NCI-H82 treated with DMSO at 0.1 percent for 48 hours (cell line): ENCODE measurements around the gene SLC6A3.
"Not testable (repeated sequence)": the region's sequence is repeated elsewhere in the genome, so short reads cannot be mapped to it uniquely, and the experiment has no call there.

Experiments used
- DNase-seq: peaks from one replicate; lab custom pipeline; 2025; ENCODE audit not compliant: unreplicated experiment; lab: John Stamatoyannopoulos, UW

Gene SLC6A3

GRCh38 chr5:1465117-1465516 lies 19.9 kb upstream of the SLC6A3 start:
- no peak for DNase-seq

GRCh38 chr5:1464511-1464910 lies 19.3 kb upstream of the SLC6A3 start:
- no peak for DNase-seq

- DNase-seq: no peak
Measured at GRCh38 chr5:1464096-1464446, 18.8 kb upstream of the SLC6A3 start.

DNA sequence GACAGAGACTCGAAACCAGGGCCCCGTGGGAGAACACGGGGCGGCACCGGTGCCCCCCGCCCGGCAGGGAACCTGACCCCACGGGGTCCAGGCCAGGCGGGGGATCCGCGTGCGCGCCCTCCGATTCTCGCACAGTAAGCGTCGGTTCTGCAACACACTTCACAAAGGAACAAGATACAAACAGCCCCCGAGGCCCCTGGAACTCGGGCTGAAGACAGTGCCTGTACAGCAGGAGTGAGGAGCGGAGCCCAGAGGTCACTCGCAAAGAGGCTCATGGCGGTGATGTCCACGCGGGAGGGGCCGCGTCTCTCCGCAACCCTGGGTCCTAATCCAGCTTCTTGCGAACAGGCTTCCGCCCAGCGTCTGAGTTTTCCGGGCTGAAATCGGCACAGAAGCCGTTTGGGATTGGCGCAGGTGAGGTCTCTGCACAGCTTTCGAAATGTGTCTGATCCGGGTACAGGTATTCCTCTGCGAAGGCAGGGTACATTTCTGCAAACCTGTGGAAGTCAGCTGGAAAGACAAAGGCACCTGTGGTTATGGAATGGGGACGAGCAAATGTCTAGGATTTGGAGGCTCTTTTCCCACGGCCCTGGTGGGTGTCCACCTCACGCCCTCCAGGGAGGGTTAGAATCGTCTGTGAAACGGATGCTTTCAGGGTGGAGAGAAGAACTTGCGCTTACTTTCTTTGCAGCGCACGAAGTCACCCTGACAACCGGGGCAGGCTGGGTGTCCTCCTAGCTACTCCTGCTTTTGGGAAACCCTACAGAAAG lies 18.3 kb upstream of the SLC6A3 start:
- no peak for DNase-seq

GRCh38 chr5:1462358-1462757 lies 17.1 kb upstream of the SLC6A3 start:
- DNase-seq: no peak

DNA sequence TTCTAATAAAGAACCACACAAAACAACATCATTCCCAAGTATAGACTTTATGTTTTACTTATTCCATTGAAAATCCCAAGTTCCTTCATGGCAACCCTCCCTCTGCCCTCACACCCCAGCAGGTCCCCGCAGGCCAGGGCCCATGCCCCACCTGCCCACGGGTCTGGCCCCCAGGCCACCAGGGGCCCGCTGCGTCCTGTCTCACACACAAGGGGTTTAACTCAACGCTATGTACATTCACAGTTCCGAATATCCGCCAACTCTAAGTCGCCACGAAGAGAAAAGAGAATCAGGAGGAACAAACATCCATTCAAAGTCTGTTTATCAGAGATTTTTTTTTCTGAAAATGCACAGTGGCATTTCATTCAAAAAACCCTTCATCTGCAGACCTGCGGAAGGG lies 16.2 kb upstream of the SLC6A3 start:
- DNase-seq: no peak

GRCh38 chr5:1460054-1460682 lies 14.9 kb upstream of the SLC6A3 start:
- no peak for DNase-seq

- not testable (repeated sequence) for DNase-seq
Measured at GRCh38 chr5:1459435-1459834, 14.2 kb upstream of the SLC6A3 start.

GRCh38 chr5:1456110-1456881 lies 11.1 kb upstream of the SLC6A3 start:
- DNase-seq: not testable (repeated sequence)

- DNase-seq: no peak
Measured at GRCh38 chr5:1453613-1454012, 8.4 kb upstream of the SLC6A3 start.

DNA sequence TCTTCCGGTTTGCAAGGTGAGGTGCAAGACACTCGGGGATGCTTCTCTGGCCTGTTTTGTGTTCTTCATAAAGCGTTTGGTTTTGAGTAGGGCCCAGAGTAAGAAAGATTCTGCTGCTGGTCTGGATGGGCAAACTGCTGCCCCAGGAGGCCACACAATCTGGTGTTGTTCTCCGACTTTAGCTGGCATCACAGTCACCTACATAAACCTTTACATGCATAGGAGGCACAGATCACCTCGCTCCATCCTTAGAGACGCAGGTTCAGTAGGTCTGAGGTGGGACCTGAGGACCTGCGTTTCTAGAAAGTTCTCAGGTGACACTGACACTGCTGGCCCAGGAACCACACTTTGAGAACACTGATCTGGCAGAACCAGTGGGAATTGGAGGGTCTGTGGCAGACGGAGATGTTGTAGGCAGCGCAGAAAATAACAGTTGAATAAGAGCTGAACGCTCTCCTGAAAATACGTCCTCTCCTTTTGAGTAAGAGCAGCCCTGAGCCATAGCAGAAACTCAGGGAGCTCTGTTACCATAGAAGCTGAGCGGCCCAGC lies 3.9 kb upstream of the SLC6A3 start:
- no peak for DNase-seq

DNA sequence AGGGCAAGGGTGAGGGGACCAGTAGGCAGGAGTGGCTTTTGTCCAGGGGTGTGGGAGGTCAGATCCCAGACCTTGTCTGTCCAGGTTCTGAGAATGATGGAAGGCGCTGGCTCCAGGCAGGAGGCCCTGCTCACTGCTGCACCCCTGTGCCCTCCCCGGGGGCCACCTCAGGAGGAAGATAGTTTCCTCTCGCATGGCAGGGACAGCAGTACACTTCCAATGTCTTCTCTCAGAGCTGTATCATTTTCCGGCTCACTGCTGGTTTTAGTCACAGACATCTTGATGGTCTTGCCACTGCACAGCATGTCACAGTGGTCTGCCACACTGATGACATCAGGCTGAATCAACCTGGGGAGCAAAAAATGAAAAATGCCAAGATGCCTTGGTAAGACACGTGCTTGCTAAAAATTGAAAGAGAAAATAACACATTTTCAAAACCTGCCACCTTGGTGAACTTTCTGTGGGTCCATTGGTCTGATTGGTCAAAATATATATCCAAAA lies 3.3 kb upstream of the SLC6A3 start:
- no peak for DNase-seq

DNA sequence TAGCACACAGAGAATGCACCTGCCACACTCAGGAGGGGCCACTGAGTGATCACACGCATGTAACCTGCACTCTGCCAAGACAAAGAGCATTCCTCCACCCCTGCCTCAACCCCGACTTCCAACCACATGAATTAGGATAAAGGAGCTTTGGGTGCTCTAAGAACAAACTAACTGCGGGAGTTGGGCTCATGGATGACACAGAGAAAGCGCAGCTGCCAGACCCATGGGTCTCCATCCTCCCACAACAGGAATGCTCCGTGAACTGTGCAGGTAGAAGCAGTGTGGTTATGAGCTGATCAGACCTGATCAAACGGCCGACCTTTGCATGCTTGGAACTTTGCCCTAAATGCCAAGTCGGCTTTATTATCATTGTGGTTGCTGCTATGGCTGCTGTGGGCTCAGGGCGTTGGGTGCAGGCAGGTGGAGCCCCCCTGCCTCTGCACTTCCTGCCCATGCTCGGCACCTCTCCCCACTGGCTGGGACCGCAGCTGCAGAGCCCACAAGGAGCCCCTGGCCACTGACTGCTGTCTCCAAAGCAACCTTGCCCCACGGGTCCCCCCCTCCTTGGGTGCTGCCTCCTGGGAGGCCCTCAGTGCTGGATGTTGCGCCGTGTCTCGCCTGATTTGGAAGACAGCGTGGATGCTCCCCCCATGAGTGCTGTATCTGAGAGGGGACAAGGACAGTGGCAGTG lies 2.6 kb upstream of the SLC6A3 start:
- no peak for DNase-seq

DNA sequence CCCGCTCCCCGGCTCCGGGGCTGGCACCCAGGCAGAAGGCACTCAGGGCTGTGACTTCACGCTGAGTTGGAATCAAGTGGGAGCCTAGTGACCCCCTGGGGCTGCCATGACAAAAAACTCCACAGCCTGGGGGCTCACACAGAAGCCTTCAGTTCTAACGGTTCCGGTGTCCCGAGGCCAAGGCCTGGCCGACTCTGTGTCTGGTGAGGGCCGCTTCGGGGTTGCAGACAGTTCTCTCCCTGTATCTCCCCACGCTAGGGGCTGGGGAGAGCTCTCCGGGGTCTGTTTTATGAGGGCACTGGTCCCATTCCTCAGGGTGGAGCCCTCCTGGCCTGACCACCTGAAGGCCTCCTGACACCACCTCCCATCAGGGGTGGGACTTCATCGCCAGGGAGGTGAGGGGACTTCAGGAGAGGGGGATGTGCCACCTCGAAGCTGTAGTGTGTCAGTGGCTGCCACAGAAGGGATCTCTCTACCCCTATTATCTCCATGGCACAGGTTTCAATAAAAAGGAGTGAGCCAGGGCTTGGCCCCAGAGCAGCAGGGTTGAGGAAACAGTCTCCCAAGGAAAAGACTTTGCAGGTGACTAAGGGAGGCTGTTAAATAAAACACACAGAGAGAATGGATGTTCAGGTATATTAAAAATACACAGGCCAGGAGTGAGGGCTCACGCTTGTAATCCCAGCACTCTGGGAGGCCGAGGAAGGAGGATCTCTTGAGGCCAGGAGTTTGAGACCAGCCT lies 1.5 kb upstream of the SLC6A3 start:
- DNase-seq: no peak

DNA sequence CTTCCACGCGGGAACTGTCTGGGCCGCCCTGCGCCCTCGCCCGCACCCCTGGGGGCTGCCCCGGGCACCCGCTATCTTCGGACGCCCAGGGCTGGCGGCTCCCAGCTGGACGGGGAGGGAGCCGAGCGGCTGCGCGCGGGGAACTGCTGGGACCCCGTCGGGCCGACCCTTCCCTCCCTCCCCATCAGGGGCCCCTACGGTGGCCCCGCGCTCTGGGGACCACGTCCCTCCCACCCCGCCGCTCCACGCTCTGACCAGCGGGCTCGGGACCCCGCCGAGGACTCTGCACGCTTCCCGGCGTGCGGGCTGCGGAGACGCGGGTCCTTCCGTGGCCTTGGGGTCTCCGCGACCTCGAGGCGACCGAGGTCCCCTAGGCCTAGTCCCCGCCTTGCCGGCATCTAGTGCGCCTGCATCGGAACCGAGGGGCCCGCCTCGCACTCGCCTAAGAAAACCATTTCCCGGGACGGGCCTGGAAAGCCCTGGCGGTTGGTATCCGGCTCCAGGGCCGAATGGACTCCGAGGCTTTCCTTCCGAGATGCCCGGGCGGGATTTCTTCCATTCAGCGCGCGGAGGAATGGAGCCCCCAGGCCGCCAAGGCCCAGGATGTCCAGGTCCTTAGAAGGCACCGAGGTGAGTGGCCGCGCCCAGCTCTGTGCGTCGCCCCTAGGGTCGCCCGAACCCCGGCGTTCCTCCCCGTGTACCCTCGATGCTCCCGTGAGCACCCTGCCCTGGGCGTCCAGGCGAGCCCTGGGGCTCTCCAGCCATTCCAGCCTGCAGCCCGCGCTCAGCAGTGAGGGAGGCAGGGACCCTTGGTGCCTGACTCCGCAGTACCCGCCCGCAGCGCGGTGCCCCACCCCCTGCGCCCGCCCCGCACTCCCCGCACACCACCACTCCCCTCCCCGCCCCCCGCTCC lies 705 bp upstream of the SLC6A3 start:
- no peak for DNase-seq

DNA sequence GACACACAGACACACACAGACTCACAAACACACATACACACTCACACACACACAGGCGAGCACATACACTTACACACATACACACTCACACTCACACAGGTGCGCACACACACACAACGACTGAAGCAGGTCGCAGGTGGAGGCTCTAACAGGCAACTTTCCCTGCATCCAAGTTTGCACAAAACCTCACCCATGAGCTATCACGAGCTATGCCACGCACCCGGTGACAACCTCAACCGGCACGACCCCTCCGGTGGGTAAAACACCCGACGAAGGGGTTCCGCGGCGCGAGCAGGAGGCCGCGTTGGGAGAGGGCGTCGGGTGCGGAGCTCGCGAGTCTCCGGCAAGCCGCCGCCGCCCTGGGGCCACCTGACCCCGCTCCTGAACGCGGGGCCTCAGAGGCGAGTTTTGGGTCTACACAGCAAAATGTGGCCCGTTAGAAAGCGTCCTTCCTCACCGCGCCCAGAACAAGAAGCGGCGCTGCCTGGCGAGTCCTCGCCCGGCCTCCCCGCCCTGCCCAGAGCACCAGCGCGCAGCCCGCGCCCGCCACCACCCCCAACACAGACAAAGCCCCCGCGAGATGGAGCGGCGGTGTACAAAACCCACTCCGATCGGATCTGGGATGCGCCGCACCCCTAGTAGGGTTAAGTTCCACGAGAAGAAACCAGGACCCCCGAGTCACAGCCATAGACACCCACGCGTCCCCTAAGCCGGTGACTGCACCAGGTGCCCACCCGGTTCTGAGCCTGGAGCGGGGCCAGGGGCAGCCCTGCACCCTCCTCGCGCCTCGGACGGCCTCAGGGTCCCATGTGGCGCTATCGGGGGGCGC lies 665 bp downstream of the SLC6A3 start:
- DNase-seq: no peak

- DNase-seq: no peak
Measured at GRCh38 chr5:1443991-1444360, 1.3 kb downstream of the SLC6A3 start.

GRCh38 chr5:1443171-1443570 lies 2.1 kb downstream of the SLC6A3 start:
- DNase-seq: no peak
